A549 (cell line): ENCODE results near the gene MAD1L1. TPM values are rescaled to one million over a fixed set of nuclear protein-coding genes. Genes with fewer than 3 reads are reported as not detected.
A peak's percentile ranks its signal among the peaks of the same experiment; 100 is the strongest.

Source experiments
- ATAC-seq, 2 experiments: fragments of 200-7000 bp in 1 of 2; fragments of >200 bp in 1 of 2; cut with Nextera tagmentation in 1 of 2; cut with Tn5 transposase in 1 of 2; 3 replicates each; pipeline versions ENCODE4 v1.8.0 to v1.9.1; 2018 to 2020; ENCODE audit warnings: mild to moderate bottlenecking in 1 of 2, moderate library complexity in 1 of 2
- CTCF ChIA-PET: fragments of 300-600 bp; sonication (Branson Sonifier 250); formaldehyde crosslinking; extraction: SDS; loops from one replicate; lab custom pipeline; 2021; ENCODE audit warnings: antibody characterized with exemption, inconsistent platforms; lab: Yijun Ruan, JAX
- POLR2A ChIA-PET: fragments of 350-600 bp; formaldehyde crosslinking; extraction: SDS; loops from one replicate; lab custom pipeline; 2021; ENCODE audit warnings: antibody characterized with exemption, inconsistent platforms; lab: Yijun Ruan, JAX
- DNase-seq, 2 experiments: peaks; one replicate each; pipeline versions ENCODE4 v3.0.0 to v3.0.0-alpha.2; 2011 to 2016; ENCODE audit warnings: low read depth in 1 of 2, low spot score in 1 of 2
- FAIRE-seq: peaks from 2 replicates; lab custom pipeline; 2011; peaks lifted over from hg19 to GRCh38; lab: Jason Lieb, UNC
- H3K27ac ChIP-seq, 2 experiments: fragments of >200 bp; sonication (Bioruptor Twin); formaldehyde crosslinking; 3 replicates each; pipeline ENCODE4 v1.5.1; 2016 to 2017
- H3K4me1 ChIP-seq: fragments of >200 bp; sonication (Bioruptor Twin); formaldehyde crosslinking; 3 replicates; pipeline ENCODE4 v1.6.1; 2016
- H3K4me2 ChIP-seq: fragments of >200 bp; sonication (Bioruptor Twin); formaldehyde crosslinking; 3 replicates; pipeline ENCODE4 v1.6.1; 2016
- H3K4me3 ChIP-seq: fragments of >200 bp; sonication (Bioruptor Twin); formaldehyde crosslinking; 3 replicates; pipeline ENCODE4 v1.5.1; 2016
- H3K9me3 ChIP-seq: fragments of >200 bp; sonication (Bioruptor Twin); formaldehyde crosslinking; 3 replicates; pipeline ENCODE4 v1.6.1; 2016
- ATOH8 ChIP-seq: fragments of 250-450 bp; sonication (Bioruptor Pico); IDR thresholded peaks from 2 replicates; pipeline ENCODE4 v1.5.0; 2020; ENCODE audit warnings: low read depth, mild to moderate bottlenecking, moderate library complexity
- BHLHE40 ChIP-seq: IDR thresholded peaks from 2 replicates; pipeline ENCODE4 v1.6.1; 2012; ENCODE audit warnings: low read depth, low read length, inconsistent platforms
- CBX8 ChIP-seq: fragments of 200-600 bp; sonication (generic); IDR thresholded peaks from 2 replicates; pipeline ENCODE4 v1.6.1; 2016
- CEBPB ChIP-seq, 2 experiments: fragments of >200 bp in 1 of 2; sonication (Bioruptor Twin) in 1 of 2; formaldehyde crosslinking in 1 of 2; IDR thresholded peaks; 2 replicates each; pipeline ENCODE4 v1.6.1; 2012 to 2016
- CHD2 ChIP-seq: fragments of 150-350 bp; IDR thresholded peaks from 2 replicates; pipeline ENCODE4 v1.6.1; 2014; ENCODE audit warnings: low read length; ENCODE audit not compliant: partially characterized antibody
- E2F6 ChIP-seq: IDR thresholded peaks from 2 replicates; pipeline ENCODE4 v1.6.1; 2012; ENCODE audit warnings: low read depth, borderline replicate concordance
- ESRRA ChIP-seq: fragments of 150-350 bp; IDR thresholded peaks from 2 replicates; pipeline ENCODE4 v1.6.1; 2014; ENCODE audit warnings: mild to moderate bottlenecking, low read length, borderline replicate concordance
- FOSB ChIP-seq: fragments of 250-450 bp; sonication (Bioruptor Pico); IDR thresholded peaks from 2 replicates; pipeline ENCODE4 v1.5.0; 2020; ENCODE audit warnings: mild to moderate bottlenecking, moderate library complexity
- HDAC2 ChIP-seq: fragments of 200-600 bp; sonication (generic); IDR thresholded peaks from 2 replicates; pipeline ENCODE4 v1.6.1; 2016
- HEYL ChIP-seq: fragments of 250-450 bp; sonication (Bioruptor Pico); IDR thresholded peaks from 2 replicates; pipeline ENCODE4 v1.8.0; 2021; ENCODE audit warnings: mild to moderate bottlenecking, moderate library complexity
- HOXB13 ChIP-seq: fragments of 250-450 bp; sonication (Bioruptor Pico); IDR thresholded peaks from 2 replicates; pipeline ENCODE4 v1.5.0; 2020; ENCODE audit warnings: low read depth, mild to moderate bottlenecking, moderate library complexity
- KDM5A ChIP-seq: fragments of 200-600 bp; sonication (generic); IDR thresholded peaks from 2 replicates; pipeline ENCODE4 v1.6.1; 2016; ENCODE audit warnings: antibody characterized with exemption, mild to moderate bottlenecking
- MAX ChIP-seq: IDR thresholded peaks from 2 replicates; pipeline ENCODE4 v1.6.1; 2012
- NFE2L2 ChIP-seq: fragments of 150-350 bp; conservative IDR thresholded peaks from 2 replicates; pipeline ENCODE4 v1.6.1; 2014; ENCODE audit warnings: low read length
- PHF8 ChIP-seq: fragments of 200-600 bp; sonication (generic); IDR thresholded peaks from 2 replicates; pipeline ENCODE4 v1.6.1; 2016; ENCODE audit warnings: low read depth, mild to moderate bottlenecking, antibody characterized with exemption, moderate library complexity, borderline replicate concordance
- RAD21 ChIP-seq, 2 experiments: fragments of >200 bp in 1 of 2; sonication (Bioruptor Twin) in 1 of 2; formaldehyde crosslinking in 1 of 2; IDR thresholded peaks in 1 of 2; conservative IDR thresholded peaks in 1 of 2; 2 replicates in 1 of 2; 3 replicates in 1 of 2; pipeline ENCODE4 v1.6.1; 2012 to 2018; ENCODE audit warnings: inconsistent platforms in 1 of 2
- RFX5 ChIP-seq: fragments of 450-650 bp; IDR thresholded peaks from 2 replicates; pipeline ENCODE4 v1.7.1; 2014; ENCODE audit warnings: antibody characterized with exemption, mild to moderate bottlenecking, moderate library complexity
- RNF2 ChIP-seq: fragments of 200-600 bp; sonication (generic); IDR thresholded peaks from 2 replicates; pipeline ENCODE4 v1.6.1; 2016; ENCODE audit warnings: low read depth, mild to moderate bottlenecking, antibody characterized with exemption, moderate library complexity, borderline replicate concordance
- SMC3 ChIP-seq: fragments of >200 bp; sonication (Bioruptor Twin); formaldehyde crosslinking; IDR thresholded peaks from 3 replicates; pipeline ENCODE4 v1.6.1; 2018; ENCODE audit warnings: inconsistent platforms
- ZNF302 ChIP-seq: fragments of 250-450 bp; sonication (Bioruptor Pico); IDR thresholded peaks from 2 replicates; pipeline ENCODE4 v1.9.0; 2021; ENCODE audit warnings: inconsistent platforms, mild to moderate bottlenecking, moderate library complexity
- WGBS: methylation state at CpG from one replicate; pipeline ENCODE4 v1.1.6; 2017; ENCODE audit errors: missing lambda C conversion rate; 5-methylcytosine and 5-hydroxymethylcytosine counted together
- polyA plus RNA-seq, 4 experiments: library from polyadenylated mRNA; depleted of rRNA in 3 of 4; stranded (reverse); fragments of >200 nt; fragmentation: RNase III in 1 of 4; extraction: RNeasy Plus Mini Kit Qiagen cat#74134 plus additional on column Dnase treatment in 1 of 4; gene quantifications; 2 replicates in 3 of 4; 3 replicates in 1 of 4; pipeline ENCODE4 v1.2.3, GENCODE V29; 2011 to 2017
- TF ChIP-seq, protein P1 (sequence below): fragments of 200-600 bp; sonication (generic); IDR thresholded peaks from 2 replicates; pipeline ENCODE4 v1.6.1; 2016; ENCODE audit warnings: antibody characterized with exemption, mild to moderate bottlenecking, moderate library complexity
- TF ChIP-seq, protein P2 (sequence below): fragments of >200 bp; sonication (Bioruptor Twin); formaldehyde crosslinking; IDR thresholded peaks from 2 replicates; pipeline ENCODE4 v1.6.1; 2016
- TF ChIP-seq, protein P3 (sequence below): IDR thresholded peaks from 2 replicates; pipeline ENCODE4 v1.6.1; 2012

Gene MAD1L1
- polyA plus RNA-seq, 2 of the 4 experiments (the other 2 are of a cell fraction), result 13.6 to 16.6 TPM

DNA sequence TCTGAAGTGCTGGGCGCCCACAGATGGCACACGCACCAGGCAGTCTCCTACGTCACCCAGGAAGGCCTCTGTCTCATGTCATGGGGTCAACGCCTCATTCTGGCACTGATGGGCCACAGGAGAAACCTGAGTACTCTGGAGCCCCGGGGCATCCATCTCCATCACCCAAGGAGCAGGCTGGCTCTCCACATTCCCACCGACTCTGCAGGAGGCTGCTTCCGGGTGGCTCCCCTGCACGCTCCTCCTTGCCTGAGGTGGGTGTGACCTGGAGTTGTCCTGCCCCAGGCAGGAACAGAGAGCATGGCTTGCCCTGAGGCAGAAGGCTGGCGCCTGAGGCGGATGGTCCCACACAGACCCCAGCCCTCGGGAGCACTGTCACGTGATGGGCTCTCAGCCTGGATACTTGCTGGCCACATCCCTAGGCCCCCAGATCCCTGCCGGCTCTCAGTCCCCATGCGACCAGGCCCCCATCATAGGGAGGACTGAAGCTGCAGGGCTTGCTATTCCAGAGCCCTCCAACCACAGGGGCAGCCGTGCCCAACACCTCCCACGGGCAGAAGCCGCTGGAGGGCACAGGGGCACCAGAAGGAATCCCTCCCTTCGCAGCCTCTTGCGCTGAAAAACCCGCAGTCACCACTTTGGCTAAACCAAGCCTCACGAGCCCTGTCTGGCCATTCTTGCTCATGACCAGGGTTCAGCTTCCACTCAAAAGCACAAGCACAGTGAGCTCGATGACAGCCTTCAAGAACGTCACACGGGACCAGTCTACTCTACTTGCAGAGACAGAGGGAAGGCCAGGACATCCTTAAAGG lies 80.7 kb downstream of the MAD1L1 start:
- WGBS, result 92% methylated on average over 17 of the region's 24 CpGs
- Histone ChIP-seq H3K9me3 (no peaks in the 10 kb centered on the region), H3K4me1 (no peaks in the 10 kb centered on the region; the same call in 2 of the 3 replicates), H3K4me2 (no peak overlapping the region), H3K4me3 (no peak overlapping the region), H3K27ac (no peak overlapping the region)
- POLR2A ChIA-PET, result no interaction called here
- DNase-seq (no peak), FAIRE-seq (no peak), ATAC-seq (no peak)
- CTCF ChIA-PET, result no interaction called here
- no peak for TF ChIP-seq CEBPB (IDR thresholded peaks at IDR 0.05)
- no peak for TF ChIP-seq RAD21 (conservative IDR thresholded peaks at IDR 0.05 in 1 of 2, IDR thresholded peaks at IDR 0.05 in 1 of 2)
- no peak for TF ChIP-seq HDAC2
- TF ChIP-seq BHLHE40, result no peak
- no peak for TF ChIP-seq ZNF302 (CRISPR knock-in tag)
- TF ChIP-seq NFE2L2, result no peak
- TF ChIP-seq PHF8, result no peak
- TF ChIP-seq E2F6, result no peak
- TF ChIP-seq HOXB13 (CRISPR knock-in tag), result no peak
- TF ChIP-seq, protein P1, sequence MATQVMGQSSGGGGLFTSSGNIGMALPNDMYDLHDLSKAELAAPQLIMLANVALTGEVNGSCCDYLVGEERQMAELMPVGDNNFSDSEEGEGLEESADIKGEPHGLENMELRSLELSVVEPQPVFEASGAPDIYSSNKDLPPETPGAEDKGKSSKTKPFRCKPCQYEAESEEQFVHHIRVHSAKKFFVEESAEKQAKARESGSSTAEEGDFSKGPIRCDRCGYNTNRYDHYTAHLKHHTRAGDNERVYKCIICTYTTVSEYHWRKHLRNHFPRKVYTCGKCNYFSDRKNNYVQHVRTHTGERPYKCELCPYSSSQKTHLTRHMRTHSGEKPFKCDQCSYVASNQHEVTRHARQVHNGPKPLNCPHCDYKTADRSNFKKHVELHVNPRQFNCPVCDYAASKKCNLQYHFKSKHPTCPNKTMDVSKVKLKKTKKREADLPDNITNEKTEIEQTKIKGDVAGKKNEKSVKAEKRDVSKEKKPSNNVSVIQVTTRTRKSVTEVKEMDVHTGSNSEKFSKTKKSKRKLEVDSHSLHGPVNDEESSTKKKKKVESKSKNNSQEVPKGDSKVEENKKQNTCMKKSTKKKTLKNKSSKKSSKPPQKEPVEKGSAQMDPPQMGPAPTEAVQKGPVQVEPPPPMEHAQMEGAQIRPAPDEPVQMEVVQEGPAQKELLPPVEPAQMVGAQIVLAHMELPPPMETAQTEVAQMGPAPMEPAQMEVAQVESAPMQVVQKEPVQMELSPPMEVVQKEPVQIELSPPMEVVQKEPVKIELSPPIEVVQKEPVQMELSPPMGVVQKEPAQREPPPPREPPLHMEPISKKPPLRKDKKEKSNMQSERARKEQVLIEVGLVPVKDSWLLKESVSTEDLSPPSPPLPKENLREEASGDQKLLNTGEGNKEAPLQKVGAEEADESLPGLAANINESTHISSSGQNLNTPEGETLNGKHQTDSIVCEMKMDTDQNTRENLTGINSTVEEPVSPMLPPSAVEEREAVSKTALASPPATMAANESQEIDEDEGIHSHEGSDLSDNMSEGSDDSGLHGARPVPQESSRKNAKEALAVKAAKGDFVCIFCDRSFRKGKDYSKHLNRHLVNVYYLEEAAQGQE, result no peak
- TF ChIP-seq, protein P2, sequence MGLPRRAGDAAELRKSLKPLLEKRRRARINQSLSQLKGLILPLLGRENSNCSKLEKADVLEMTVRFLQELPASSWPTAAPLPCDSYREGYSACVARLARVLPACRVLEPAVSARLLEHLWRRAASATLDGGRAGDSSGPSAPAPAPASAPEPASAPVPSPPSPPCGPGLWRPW, result no peak
- no peak for TF ChIP-seq MAX
- TF ChIP-seq, protein P3, sequence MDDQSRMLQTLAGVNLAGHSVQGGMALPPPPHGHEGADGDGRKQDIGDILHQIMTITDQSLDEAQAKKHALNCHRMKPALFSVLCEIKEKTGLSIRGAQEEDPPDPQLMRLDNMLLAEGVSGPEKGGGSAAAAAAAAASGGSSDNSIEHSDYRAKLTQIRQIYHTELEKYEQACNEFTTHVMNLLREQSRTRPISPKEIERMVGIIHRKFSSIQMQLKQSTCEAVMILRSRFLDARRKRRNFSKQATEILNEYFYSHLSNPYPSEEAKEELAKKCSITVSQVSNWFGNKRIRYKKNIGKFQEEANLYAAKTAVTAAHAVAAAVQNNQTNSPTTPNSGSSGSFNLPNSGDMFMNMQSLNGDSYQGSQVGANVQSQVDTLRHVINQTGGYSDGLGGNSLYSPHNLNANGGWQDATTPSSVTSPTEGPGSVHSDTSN, result no peak
- TF ChIP-seq, all 56 proteins: peak for 0

DNA sequence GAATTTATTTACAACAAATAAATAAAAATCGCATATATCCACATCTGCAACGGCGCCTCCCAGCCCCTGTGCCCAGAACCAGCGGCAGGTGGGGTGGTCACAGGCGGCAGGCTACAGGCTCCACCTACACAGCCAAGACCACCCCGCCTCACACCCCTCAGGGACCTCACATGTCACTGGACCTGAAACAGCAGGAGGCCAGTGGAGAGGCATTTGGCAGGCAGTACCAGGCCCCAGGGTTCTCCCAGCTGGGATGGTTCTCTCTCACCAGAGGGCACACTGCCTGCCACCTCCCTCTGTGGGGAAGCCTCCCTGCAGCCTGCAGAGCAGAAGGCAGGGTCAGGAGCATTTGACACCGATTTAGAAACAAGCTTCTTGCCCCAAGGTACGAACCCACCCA lies 81.5 kb downstream of the MAD1L1 start:
- TF ChIP-seq RNF2, result no peak
- TF ChIP-seq RFX5, result no peak
- TF ChIP-seq HEYL (CRISPR knock-in tag), result no peak
- TF ChIP-seq SMC3, result no peak
- TF ChIP-seq NFE2L2, result no peak
- no peak for TF ChIP-seq KDM5A
- no peak for TF ChIP-seq FOSB (CRISPR knock-in tag)
- no peak for TF ChIP-seq RAD21 (conservative IDR thresholded peaks at IDR 0.05 in 1 of 2, IDR thresholded peaks at IDR 0.05 in 1 of 2)
- TF ChIP-seq CBX8, result no peak
- no peak for TF ChIP-seq ESRRA
- no peak for TF ChIP-seq ATOH8 (CRISPR knock-in tag)
- no peak for TF ChIP-seq E2F6
- TF ChIP-seq CHD2, result no peak
- TF ChIP-seq, protein P2, result no peak
- TF ChIP-seq BHLHE40, result no peak
- ATAC-seq (peak in 1 of 2 experiments; percentile 28; a peak in 2 of 6 replicates), FAIRE-seq (no peak), DNase-seq (no peak)
- H3K27ac ChIP-seq, result no peak overlapping the region
- ChIA-PET POLR2A (no interaction called here), CTCF (interaction anchor here (1.4 kb wide), 1 partner anchor 15 kb away, joined by 4 read pairs; no protein-coding TSS in a partner anchor)
- H3K4me3 ChIP-seq, result no peak overlapping the region
- H3K9me3 ChIP-seq, result no peaks in the 10 kb centered on the region
- 94% methylated on average over 6 of the region's 8 CpGs for WGBS
- H3K4me1 ChIP-seq, result no peaks in the 10 kb centered on the region
- no peak overlapping the region for H3K4me2 ChIP-seq
